ENCODE measurements around the gene WIPF2.

WIPF2 gene

DNA sequence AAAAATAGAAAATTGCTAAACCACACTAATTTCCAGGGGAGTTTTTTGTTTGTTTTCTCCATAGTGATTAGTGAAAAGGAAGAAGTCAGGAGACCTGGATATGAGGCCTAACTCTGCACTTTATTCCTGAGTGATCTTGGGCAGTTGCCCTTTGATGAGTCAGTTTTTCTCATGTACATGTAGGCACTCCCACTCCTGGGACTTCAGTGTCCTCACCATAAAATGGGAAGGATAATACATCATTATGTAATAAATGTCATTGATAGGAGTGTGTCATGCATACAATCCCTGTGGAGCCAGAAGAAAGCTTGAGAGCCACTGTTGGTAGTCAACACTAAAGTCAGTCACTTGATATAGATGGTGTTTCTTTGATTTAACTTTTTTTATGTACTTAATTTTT lies 32.5 kb downstream of the WIPF2 start:
- Histone ChIP-seq H3K4me1 (peaks cover 5% of the 10 kb centered on the region), H3K9me3 (no peaks in the 10 kb centered on the region), H3K4me3 (ENCODE audit: low read depth, low read length) (no peak overlapping the region), H3K27me3 (no peaks in the 10 kb centered on the region), H3K36me3 (no peaks in the 10 kb centered on the region; the same call in 1 of the 2 replicates)
- TF ChIP-seq, protein P1, sequence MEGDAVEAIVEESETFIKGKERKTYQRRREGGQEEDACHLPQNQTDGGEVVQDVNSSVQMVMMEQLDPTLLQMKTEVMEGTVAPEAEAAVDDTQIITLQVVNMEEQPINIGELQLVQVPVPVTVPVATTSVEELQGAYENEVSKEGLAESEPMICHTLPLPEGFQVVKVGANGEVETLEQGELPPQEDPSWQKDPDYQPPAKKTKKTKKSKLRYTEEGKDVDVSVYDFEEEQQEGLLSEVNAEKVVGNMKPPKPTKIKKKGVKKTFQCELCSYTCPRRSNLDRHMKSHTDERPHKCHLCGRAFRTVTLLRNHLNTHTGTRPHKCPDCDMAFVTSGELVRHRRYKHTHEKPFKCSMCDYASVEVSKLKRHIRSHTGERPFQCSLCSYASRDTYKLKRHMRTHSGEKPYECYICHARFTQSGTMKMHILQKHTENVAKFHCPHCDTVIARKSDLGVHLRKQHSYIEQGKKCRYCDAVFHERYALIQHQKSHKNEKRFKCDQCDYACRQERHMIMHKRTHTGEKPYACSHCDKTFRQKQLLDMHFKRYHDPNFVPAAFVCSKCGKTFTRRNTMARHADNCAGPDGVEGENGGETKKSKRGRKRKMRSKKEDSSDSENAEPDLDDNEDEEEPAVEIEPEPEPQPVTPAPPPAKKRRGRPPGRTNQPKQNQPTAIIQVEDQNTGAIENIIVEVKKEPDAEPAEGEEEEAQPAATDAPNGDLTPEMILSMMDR (IDR thresholded peaks at IDR 0.05; ENCODE audit: low read depth, low read length): no peak
- no peak for DNase-seq

DNA sequence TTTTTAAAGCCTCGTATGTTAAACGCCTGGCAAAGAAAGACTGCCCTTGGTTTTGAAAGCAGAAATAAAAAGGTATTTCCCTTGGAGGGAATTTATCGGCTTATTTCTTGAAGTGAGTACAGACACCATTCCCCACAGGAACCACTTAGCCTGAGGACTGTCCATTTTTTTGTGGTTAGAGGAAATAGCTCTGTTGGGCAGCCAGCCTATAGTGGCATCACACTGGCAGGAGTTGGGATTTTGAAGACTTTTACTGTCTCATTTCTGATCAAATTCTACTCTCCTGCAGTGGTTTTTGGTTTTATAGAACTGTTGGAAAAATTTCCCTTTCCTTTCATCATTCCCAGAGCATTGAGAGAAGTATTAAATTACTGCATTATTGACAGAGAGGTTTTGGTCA lies 34.5 kb downstream of the WIPF2 start:
- H3K36me3 ChIP-seq: peaks cover 6% of the 10 kb centered on the region
- peaks cover 5% of the 10 kb centered on the region for H3K4me1 ChIP-seq
- DNase-seq: no peak
- H3K27me3 ChIP-seq: no peaks in the 10 kb centered on the region
- H3K9me3 ChIP-seq: no peaks in the 10 kb centered on the region
- no peak overlapping the region for H3K4me3 ChIP-seq (ENCODE audit: low read depth, low read length)
- TF ChIP-seq, protein P1 (IDR thresholded peaks at IDR 0.05; ENCODE audit: low read depth, low read length): no peak

DNA sequence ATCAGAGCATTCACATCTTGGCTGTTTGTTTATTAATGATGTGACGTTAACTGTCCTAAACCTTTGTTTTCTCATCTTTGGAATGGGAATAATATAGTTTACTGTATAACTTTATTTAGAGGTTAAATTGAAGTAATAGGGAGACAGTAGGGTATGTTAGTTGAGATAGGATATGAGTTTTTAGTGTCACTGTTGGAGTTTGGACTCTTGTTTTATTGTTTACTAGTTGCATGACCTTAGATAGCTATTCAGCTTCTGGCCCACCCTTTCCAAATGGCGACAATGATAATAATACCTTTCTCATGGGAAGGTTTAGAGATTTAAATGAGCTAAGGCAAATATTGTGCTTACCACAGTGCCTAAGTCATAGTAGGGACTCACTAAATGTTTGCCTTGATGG lies 40.4 kb downstream of the WIPF2 start:
- Histone ChIP-seq H3K4me1 (no peaks in the 10 kb centered on the region), H3K4me3 (ENCODE audit: low read depth, low read length) (no peak overlapping the region), H3K27me3 (no peaks in the 10 kb centered on the region), H3K9me3 (no peaks in the 10 kb centered on the region), H3K36me3 (peaks cover 14% of the 10 kb centered on the region)
- TF ChIP-seq, protein P1 (IDR thresholded peaks at IDR 0.05; ENCODE audit: low read depth, low read length): no peak
- DNase-seq: no peak

DNA sequence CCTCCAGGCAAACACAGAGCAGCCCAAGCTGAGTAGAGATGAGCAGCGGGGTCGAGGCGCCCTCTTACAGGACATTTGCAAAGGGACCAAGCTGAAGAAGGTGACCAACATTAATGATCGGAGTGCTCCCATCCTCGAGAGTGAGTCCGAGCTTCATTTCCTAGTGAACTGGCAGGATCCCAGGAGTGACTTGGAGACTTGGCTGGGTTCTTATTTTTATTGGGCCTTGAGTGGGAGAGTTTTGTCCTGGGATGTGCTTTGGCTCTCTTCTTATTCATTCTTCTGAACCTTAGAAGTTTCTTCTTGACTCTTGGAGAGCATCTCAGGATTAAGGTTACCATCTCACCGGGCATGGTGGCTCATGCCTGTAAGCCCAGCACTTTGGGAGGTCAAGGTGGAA lies 41.4 kb downstream of the WIPF2 start:
- TF ChIP-seq, protein P1 (IDR thresholded peaks at IDR 0.05; ENCODE audit: low read depth, low read length): no peak
- Histone ChIP-seq H3K27me3 (no peaks in the 10 kb centered on the region), H3K36me3 (peaks cover 18% of the 10 kb centered on the region), H3K4me1 (no peaks in the 10 kb centered on the region), H3K4me3 (ENCODE audit: low read depth, low read length) (no peak overlapping the region), H3K9me3 (no peaks in the 10 kb centered on the region)
- DNase-seq: no peak

DNA sequence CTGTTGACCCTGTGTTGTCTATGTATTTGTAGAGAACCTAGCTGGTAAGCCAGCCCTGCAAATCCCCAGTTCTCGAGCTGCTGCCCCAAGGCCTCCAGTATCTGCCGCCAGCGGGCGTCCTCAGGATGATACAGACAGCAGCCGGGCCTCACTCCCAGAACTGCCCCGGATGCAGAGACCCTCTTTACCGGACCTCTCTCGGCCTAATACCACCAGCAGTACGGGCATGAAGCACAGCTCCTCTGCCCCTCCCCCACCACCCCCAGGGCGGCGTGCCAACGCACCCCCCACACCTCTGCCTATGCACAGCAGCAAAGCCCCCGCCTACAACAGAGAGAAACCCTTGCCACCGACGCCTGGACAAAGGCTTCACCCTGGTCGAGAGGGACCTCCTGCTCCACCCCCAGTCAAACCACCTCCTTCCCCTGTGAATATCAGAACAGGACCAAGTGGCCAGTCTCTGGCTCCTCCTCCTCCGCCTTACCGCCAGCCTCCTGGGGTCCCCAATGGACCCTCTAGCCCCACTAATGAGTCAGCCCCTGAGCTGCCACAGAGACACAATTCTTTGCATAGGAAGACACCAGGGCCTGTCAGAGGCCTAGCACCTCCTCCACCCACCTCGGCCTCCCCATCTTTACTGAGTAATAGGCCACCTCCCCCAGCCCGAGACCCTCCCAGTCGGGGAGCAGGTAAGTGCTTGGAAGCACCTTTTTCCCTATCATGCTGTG lies 45.5 kb downstream of the WIPF2 start:
- Histone ChIP-seq H3K4me3 (ENCODE audit: low read depth, low read length) (no peak overlapping the region), H3K4me1 (no peaks in the 10 kb centered on the region), H3K27me3 (no peaks in the 10 kb centered on the region), H3K36me3 (peaks cover 12% of the 10 kb centered on the region), H3K9me3 (no peaks in the 10 kb centered on the region)
- DNase-seq: no peak
- TF ChIP-seq, protein P1 (IDR thresholded peaks at IDR 0.05; ENCODE audit: low read depth, low read length): no peak

DNA sequence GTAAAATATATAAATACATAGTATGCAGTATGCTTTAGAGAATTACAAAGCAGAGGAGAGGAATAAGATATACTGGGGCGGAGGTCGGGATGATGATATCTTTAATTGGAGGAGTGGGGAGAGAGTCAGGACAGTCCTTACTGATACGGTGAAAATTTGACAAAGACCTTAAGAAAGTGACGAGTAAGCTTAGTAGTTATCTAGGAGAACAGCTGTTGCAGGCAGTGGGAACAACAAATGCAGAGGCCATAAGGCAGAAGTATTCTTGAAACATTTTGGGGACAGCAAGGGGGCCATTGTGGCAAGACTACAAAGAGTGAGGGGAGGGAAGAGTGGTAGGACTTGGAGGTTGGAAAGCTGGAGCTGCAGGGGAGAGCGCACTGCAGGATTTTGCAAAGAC lies 46.2 kb downstream of the WIPF2 start:
- no peaks in the 10 kb centered on the region for H3K4me1 ChIP-seq
- no peaks in the 10 kb centered on the region for H3K9me3 ChIP-seq
- TF ChIP-seq, protein P1 (IDR thresholded peaks at IDR 0.05; ENCODE audit: low read depth, low read length): no peak
- H3K27me3 ChIP-seq: no peaks in the 10 kb centered on the region
- H3K36me3 ChIP-seq: peaks cover 12% of the 10 kb centered on the region
- no peak overlapping the region for H3K4me3 ChIP-seq (ENCODE audit: low read depth, low read length)
- DNase-seq: no peak
